CD4-positive, alpha-beta memory T cell (primary cell): ENCODE results near the gene PLAC1. TPM values are rescaled to one million over a fixed set of nuclear protein-coding genes. Genes with fewer than 3 reads are reported as not detected.

ENCODE experiments used
- CTCF ChIA-PET: fragments of 350-600 bp; sonication (Branson Sonifier 250); formaldehyde crosslinking; loops from one replicate; lab custom pipeline; 2021; ENCODE audit warnings: inconsistent platforms; ENCODE audit not compliant: partially characterized antibody; lab: Charles Lee
- POLR2A ChIA-PET: fragments of 350-600 bp; sonication (Branson Sonifier 250); formaldehyde crosslinking; loops from one replicate; lab custom pipeline; 2021; ENCODE audit not compliant: partially characterized antibody; lab: Charles Lee
- DNase-seq, 5 donors: peaks; one replicate each; pipeline versions ENCODE4 v3.0.0 to v3.0.0-alpha.2; 2020 to 2022; ENCODE audit warnings: mixed read lengths in 1 of 5
- H3K27ac ChIP-seq: one replicate; pipeline ENCODE4 v1.7.0; 2013; ENCODE audit warnings: low read depth, low read length
- H3K27me3 ChIP-seq: 2 replicates; pipeline ENCODE4 v1.7.0; 2013; ENCODE audit warnings: mild to moderate bottlenecking, low read length, moderate library complexity; ENCODE audit not compliant: insufficient read depth
- H3K36me3 ChIP-seq: 2 replicates; pipeline ENCODE4 v1.7.0; 2013; ENCODE audit warnings: mild to moderate bottlenecking, low read length, moderate library complexity; ENCODE audit not compliant: insufficient read depth
- H3K4me1 ChIP-seq: 2 replicates; pipeline ENCODE4 v1.7.0; 2013; ENCODE audit warnings: mild to moderate bottlenecking, low read length, moderate library complexity; ENCODE audit not compliant: insufficient read depth
- H3K4me3 ChIP-seq, 2 donors: one replicate each; pipeline ENCODE4 v1.7.0; 2013; ENCODE audit warnings: low read length in 2 of 2, mild to moderate bottlenecking in 1 of 2
- H3K9me3 ChIP-seq, 2 donors: one replicate each; pipeline ENCODE4 v1.7.0; 2013; ENCODE audit warnings: low read length in 2 of 2, control low read depth in 1 of 2; ENCODE audit not compliant: control insufficient read depth in 1 of 2
- H3K27ac Mint-ChIP-seq, 7 donors: one replicate each; pipeline ENCODE4 v1.8.0; 2020 to 2021; ENCODE audit warnings: mixed read lengths in 7 of 7, mild to moderate bottlenecking in 6 of 7, inconsistent platforms in 3 of 7, moderate library complexity in 3 of 7
- H3K27me3 Mint-ChIP-seq, 2 donors: one replicate each; pipeline ENCODE4 v1.8.0; 2020 to 2021; ENCODE audit warnings: mixed read lengths in 2 of 2
- H3K36me3 Mint-ChIP-seq, 2 donors: one replicate each; pipeline ENCODE4 v1.8.0; 2020 to 2021; ENCODE audit warnings: mixed read lengths in 2 of 2, inconsistent platforms in 1 of 2, mild to moderate bottlenecking in 1 of 2
- H3K4me1 Mint-ChIP-seq, 4 donors: one replicate each; pipeline ENCODE4 v1.8.0; 2020 to 2021; ENCODE audit warnings: mixed read lengths in 4 of 4, mild to moderate bottlenecking in 1 of 4
- H3K4me3 Mint-ChIP-seq, 8 donors: one replicate each; pipeline ENCODE4 v1.8.0; 2020 to 2021; ENCODE audit warnings: mixed read lengths in 8 of 8, mild to moderate bottlenecking in 7 of 8, moderate library complexity in 6 of 8, inconsistent platforms in 3 of 8
- H3K9me3 Mint-ChIP-seq, 8 donors: one replicate each; pipeline ENCODE4 v1.8.0; 2020 to 2021; ENCODE audit warnings: mixed read lengths in 8 of 8, mild to moderate bottlenecking in 5 of 8, inconsistent platforms in 3 of 8, moderate library complexity in 1 of 8
- intact Hi-C: fragments of 100-400 bp; cut with micrococcal nuclease; formaldehyde crosslinking; loops from one replicate; pipeline ENCODE4 v1.15.1; 2023
- polyA plus RNA-seq, 2 donors: library from polyadenylated mRNA; unstranded; fragments of 300-500 nt; fragmentation: Illumina TruSeq; gene quantifications; one replicate each; pipeline ENCODE4 v1.2.3, GENCODE V29; 2021
- total RNA-seq, 2 experiments: library from RNA; stranded (reverse); gene quantifications; one replicate each; pipeline ENCODE4 v1.2.3, GENCODE V29; 2021

The PLAC1 gene, protein sequence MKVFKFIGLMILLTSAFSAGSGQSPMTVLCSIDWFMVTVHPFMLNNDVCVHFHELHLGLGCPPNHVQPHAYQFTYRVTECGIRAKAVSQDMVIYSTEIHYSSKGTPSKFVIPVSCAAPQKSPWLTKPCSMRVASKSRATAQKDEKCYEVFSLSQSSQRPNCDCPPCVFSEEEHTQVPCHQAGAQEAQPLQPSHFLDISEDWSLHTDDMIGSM
- total RNA-seq (not detected), polyA plus RNA-seq (not detected)

GRCh38 chrX:134658002-134658759, at the start of gene PLAC1:
TSS of gene PLAC1 (minus strand) at chrX:134658471. CDS start at chrX:134566682, 91,789 bp downstream.
- Histone ChIP-seq H3K4me3 (no peak within 1 kb of the TSS), H3K36me3 (no peaks in the 10 kb centered on the region), H3K27ac (no peak within 1 kb of the TSS), H3K4me1 (no peaks in the 10 kb centered on the region), H3K27me3 (no peaks in the 10 kb centered on the region), H3K9me3 (no peaks in the 10 kb centered on the region)
- ChIA-PET CTCF (no interaction called here), POLR2A (no interaction called here)
- H3K4me1 Mint-ChIP-seq: peaks cover 0 to 7% (median 5%) of the 10 kb centered on the region in 4 donors
- H3K36me3 Mint-ChIP-seq: no peaks in the 10 kb centered on the region
- H3K9me3 Mint-ChIP-seq: no peaks in the 10 kb centered on the region
- H3K27me3 Mint-ChIP-seq: peaks cover 1 to 6% of the 10 kb centered on the region in 2 donors
- intact Hi-C loops: no loop called here
- H3K27ac Mint-ChIP-seq: no peak within 1 kb of the TSS
- H3K4me3 Mint-ChIP-seq: no peak within 1 kb of the TSS
- DNase-seq: no peak

- no peaks in the 10 kb centered on the region for H3K36me3 Mint-ChIP-seq
- H3K4me1 Mint-ChIP-seq: no peaks in the 10 kb centered on the region
- no peaks in the 10 kb centered on the region for H3K27me3 Mint-ChIP-seq
- Histone ChIP-seq H3K4me3 (no peak overlapping the region), H3K36me3 (no peaks in the 10 kb centered on the region), H3K4me1 (no peaks in the 10 kb centered on the region), H3K9me3 (no peaks in the 10 kb centered on the region), H3K27ac (no peak overlapping the region), H3K27me3 (no peaks in the 10 kb centered on the region)
- H3K27ac Mint-ChIP-seq: no peak overlapping the region
- ChIA-PET POLR2A (no interaction called here), CTCF (interaction anchor here (0.5 kb wide), 1 partner anchor 75 kb away, joined by 3 read pairs; no protein-coding TSS in a partner anchor)
- peaks cover 0 to 3% (median 0%) of the 10 kb centered on the region in 8 donors for H3K9me3 Mint-ChIP-seq
- no peak overlapping the region for H3K4me3 Mint-ChIP-seq
- intact Hi-C loops: no loop called here
- DNase-seq: no peak
These were observed 47.9 kb upstream of the PLAC1 start for GRCh38 chrX:134706138-134706537.

DNA sequence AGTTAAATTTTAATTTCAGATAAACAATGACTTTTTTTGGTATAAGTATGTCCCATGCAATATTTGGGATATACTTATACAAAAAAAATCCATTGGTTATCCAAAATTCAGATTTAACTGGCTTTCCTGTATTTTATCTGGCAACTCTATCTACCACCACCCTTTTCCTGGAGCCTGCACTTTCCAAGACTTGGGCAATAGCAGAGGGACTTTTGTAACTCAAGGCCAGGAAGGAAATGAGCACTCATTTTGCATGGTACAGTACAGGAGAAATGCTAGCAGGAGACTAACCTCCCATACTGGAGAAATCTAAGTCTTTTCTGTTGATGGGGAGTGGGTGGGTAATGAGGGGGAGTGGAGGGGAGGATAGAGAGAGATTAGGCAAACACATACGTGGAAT, 37.7 kb upstream of the PLAC1 start:
- H3K9me3 Mint-ChIP-seq: peaks cover 0 to 3% (median under 1%) of the 10 kb centered on the region in 8 donors
- Histone ChIP-seq H3K4me3 (no peak overlapping the region), H3K27ac (no peak overlapping the region), H3K27me3 (no peaks in the 10 kb centered on the region), H3K4me1 (no peaks in the 10 kb centered on the region), H3K36me3 (no peaks in the 10 kb centered on the region), H3K9me3 (no peaks in the 10 kb centered on the region)
- no peaks in the 10 kb centered on the region for H3K4me1 Mint-ChIP-seq
- ChIA-PET POLR2A (no interaction called here), CTCF (no interaction called here)
- H3K27me3 Mint-ChIP-seq: peaks cover 0 to 3% of the 10 kb centered on the region in 2 donors
- DNase-seq: no peak
- no peak overlapping the region for H3K4me3 Mint-ChIP-seq
- intact Hi-C loops: no loop called here
- no peaks in the 10 kb centered on the region for H3K36me3 Mint-ChIP-seq
- no peak overlapping the region for H3K27ac Mint-ChIP-seq

- no peaks in the 10 kb centered on the region for H3K9me3 Mint-ChIP-seq
- no peak overlapping the region for H3K27ac ChIP-seq
- no peaks in the 10 kb centered on the region for H3K27me3 ChIP-seq
- intact Hi-C loops: no loop called here
- no peak for DNase-seq
- CTCF ChIA-PET: no interaction called here
- no peaks in the 10 kb centered on the region for H3K36me3 ChIP-seq
- H3K4me1 Mint-ChIP-seq: no peaks in the 10 kb centered on the region
- H3K4me3 ChIP-seq: no peak overlapping the region
- no peak overlapping the region for H3K27ac Mint-ChIP-seq
- no peak overlapping the region for H3K4me3 Mint-ChIP-seq
- POLR2A ChIA-PET: no interaction called here
- H3K9me3 ChIP-seq: no peaks in the 10 kb centered on the region
- H3K4me1 ChIP-seq: no peaks in the 10 kb centered on the region
- H3K36me3 Mint-ChIP-seq: no peaks in the 10 kb centered on the region
- H3K27me3 Mint-ChIP-seq: peaks cover 0 to 3% of the 10 kb centered on the region in 2 donors
These were observed 36.4 kb upstream of the PLAC1 start for GRCh38 chrX:134694333-134695322.

DNA sequence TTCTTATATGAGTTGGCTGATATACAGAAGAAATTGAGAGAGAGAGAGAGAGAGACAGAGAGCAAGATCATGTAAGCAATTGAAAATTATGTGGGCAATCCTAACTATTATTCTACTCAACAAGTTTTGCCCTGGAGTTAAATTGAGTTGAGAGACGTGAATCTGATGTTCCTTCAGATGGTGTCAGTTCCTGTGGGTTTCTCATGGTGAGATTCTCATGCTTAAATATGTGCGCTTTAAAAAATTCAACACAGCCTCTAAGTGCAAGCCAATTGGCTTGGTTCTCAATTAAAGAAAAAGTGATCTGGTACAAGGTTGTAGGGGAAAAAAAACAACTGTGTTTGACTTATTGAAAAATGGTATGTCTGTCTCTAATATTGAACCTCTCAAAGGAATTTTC, 35.4 kb upstream of the PLAC1 start:
- H3K36me3 ChIP-seq: no peaks in the 10 kb centered on the region
- intact Hi-C loops: no loop called here
- no peak overlapping the region for H3K4me3 ChIP-seq
- DNase-seq: no peak
- H3K4me3 Mint-ChIP-seq: no peak overlapping the region
- no peaks in the 10 kb centered on the region for H3K9me3 ChIP-seq
- H3K27me3 Mint-ChIP-seq: peaks cover 0 to 3% of the 10 kb centered on the region in 2 donors
- no peaks in the 10 kb centered on the region for H3K36me3 Mint-ChIP-seq
- H3K4me1 ChIP-seq: no peaks in the 10 kb centered on the region
- H3K27ac Mint-ChIP-seq: no peak overlapping the region
- ChIA-PET CTCF (no interaction called here), POLR2A (no interaction called here)
- H3K9me3 Mint-ChIP-seq: no peaks in the 10 kb centered on the region
- H3K4me1 Mint-ChIP-seq: no peaks in the 10 kb centered on the region
- H3K27me3 ChIP-seq: no peaks in the 10 kb centered on the region
- no peak overlapping the region for H3K27ac ChIP-seq

DNA sequence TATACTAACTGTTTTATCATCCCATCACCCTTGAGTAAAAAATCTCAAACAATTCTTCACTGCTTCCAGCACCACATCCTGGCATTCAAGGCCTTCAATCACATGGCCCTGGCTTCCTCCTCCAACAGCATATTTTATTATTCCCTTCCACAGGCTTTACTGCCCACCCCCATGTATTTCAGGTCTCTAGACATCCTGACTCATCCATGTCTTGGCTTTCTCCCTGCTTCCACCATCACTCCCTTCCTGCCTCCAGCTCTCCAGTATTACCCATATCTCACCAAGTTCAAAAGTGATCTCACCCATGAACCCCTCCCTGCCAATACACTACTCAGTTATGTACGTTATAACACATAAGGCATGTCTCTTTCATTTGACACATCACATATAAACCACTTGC, 34.7 kb upstream of the PLAC1 start:
- Mint-ChIP-seq H3K27ac (no peak overlapping the region), H3K4me1 (no peaks in the 10 kb centered on the region), H3K4me3 (no peak overlapping the region), H3K36me3 (no peaks in the 10 kb centered on the region), H3K9me3 (no peaks in the 10 kb centered on the region), H3K27me3 (peaks cover 0 to 3% of the 10 kb centered on the region in 2 donors)
- no peak for DNase-seq
- Histone ChIP-seq H3K27ac (no peak overlapping the region), H3K27me3 (no peaks in the 10 kb centered on the region), H3K36me3 (no peaks in the 10 kb centered on the region), H3K9me3 (no peaks in the 10 kb centered on the region), H3K4me1 (no peaks in the 10 kb centered on the region), H3K4me3 (no peak overlapping the region)
- intact Hi-C loops: no loop called here
- CTCF ChIA-PET: no interaction called here
- POLR2A ChIA-PET: no interaction called here

DNA sequence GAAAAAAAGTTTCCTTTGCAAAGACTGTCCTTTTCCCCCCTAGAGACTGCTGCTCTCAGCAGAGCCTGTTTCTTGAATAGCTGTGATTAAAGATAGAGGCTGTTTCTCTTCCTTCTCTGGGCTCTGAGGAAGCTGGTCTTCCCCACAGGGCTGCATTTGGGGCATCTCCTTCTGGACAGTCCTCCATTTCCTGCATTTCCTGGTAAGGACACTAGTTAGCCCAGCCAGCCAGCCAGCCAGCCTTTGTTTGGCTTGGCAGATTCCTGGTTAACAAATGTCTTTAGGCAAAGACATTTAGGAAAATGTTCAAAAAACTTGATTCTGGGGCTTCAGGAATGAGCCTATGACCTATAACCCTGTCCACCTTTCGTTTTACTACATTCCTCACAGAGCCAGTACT, 34.0 kb upstream of the PLAC1 start:
- no peak overlapping the region for H3K4me3 Mint-ChIP-seq
- no peaks in the 10 kb centered on the region for H3K4me1 ChIP-seq
- H3K4me1 Mint-ChIP-seq: no peaks in the 10 kb centered on the region
- no peaks in the 10 kb centered on the region for H3K36me3 ChIP-seq
- H3K4me3 ChIP-seq: no peak overlapping the region
- no peak for DNase-seq
- H3K27me3 Mint-ChIP-seq: peaks cover 0 to 3% of the 10 kb centered on the region in 2 donors
- H3K27ac Mint-ChIP-seq: no peak overlapping the region
- no peaks in the 10 kb centered on the region for H3K9me3 ChIP-seq
- intact Hi-C loops: no loop called here
- H3K9me3 Mint-ChIP-seq: no peaks in the 10 kb centered on the region
- no peaks in the 10 kb centered on the region for H3K27me3 ChIP-seq
- H3K36me3 Mint-ChIP-seq: no peaks in the 10 kb centered on the region
- no peak overlapping the region for H3K27ac ChIP-seq
- ChIA-PET CTCF (no interaction called here), POLR2A (no interaction called here)
